Ovary (tissue), 9 donors: Measurements from ENCODE around the gene CD177. TPM values are rescaled to one million over a fixed set of nuclear protein-coding genes. Genes with fewer than 3 reads are reported as not detected.
"Not testable (repeated sequence)": the region's sequence is repeated elsewhere in the genome, so short reads cannot be mapped to it uniquely, and the experiment has no call there.

Source experiments
- DNase-seq, 5 donors: peaks; one replicate each; pipeline ENCODE4 v3.0.0-alpha.2; 2019 to 2020
- H3K27ac ChIP-seq, 2 donors: fragments of 200-600 bp; one replicate each; pipeline versions ENCODE4 v1.5.1 to v1.8.0; 2019 to 2022
- H3K27me3 ChIP-seq: fragments of 200-600 bp; one replicate; pipeline ENCODE4 v1.8.0; 2022
- H3K36me3 ChIP-seq: fragments of 200-600 bp; sonication (generic); one replicate; pipeline ENCODE4 v1.5.1; 2019
- H3K4me1 ChIP-seq: one replicate; pipeline ENCODE4 v1.8.1; 2013; ENCODE audit warnings: mild to moderate bottlenecking, moderate library complexity; ENCODE audit not compliant: insufficient read depth
- H3K4me3 ChIP-seq: fragments of 200-600 bp; sonication (generic); one replicate; pipeline ENCODE4 v1.5.1; 2017
- H3K9me3 ChIP-seq, 2 donors: fragments of 200-600 bp in 1 of 2; sonication (generic) in 1 of 2; one replicate each; pipeline versions ENCODE4 v1.5.1 to v1.8.1; 2013 to 2019; ENCODE audit warnings: mild to moderate bottlenecking in 1 of 2, moderate library complexity in 1 of 2
- EP300 ChIP-seq: sonication (generic); formaldehyde crosslinking; IDR thresholded peaks from one replicate; pipeline ENCODE4 v1.6.1; 2017; ENCODE audit warnings: antibody characterized with exemption
- POLR2A ChIP-seq: fragments of 450-650 bp; IDR thresholded peaks from one replicate; pipeline ENCODE4 v1.6.1; 2017; ENCODE audit warnings: antibody characterized with exemption, mild to moderate bottlenecking, moderate library complexity
- WGBS, 3 donors: extraction: QIAGEN DNeasy Blood & Tissue Kit in 1 of 3; methylation state at CpG; one replicate each; pipeline versions ENCODE4 v1.1.5 to v1.1.7; 2013 to 2017; 5-methylcytosine and 5-hydroxymethylcytosine counted together
- intact Hi-C, 4 donors: fragments of 100-400 bp; cut with DNase I; formaldehyde crosslinking; loops; one replicate each; pipeline versions ENCODE4 v1.11.0 to v1.15.1; 2022 to 2023
- polyA plus RNA-seq, 2 donors: library from polyadenylated mRNA; stranded (reverse); fragments of 200-250 nt in 1 of 2; fragments of 350-450 nt in 1 of 2; fragmentation: Illumina TruSeq in 1 of 2; extraction: RNeasy Lipid Tissue Mini Kit (QIAGEN cat#74804) in 1 of 2; gene quantifications; one replicate each; pipeline ENCODE4 v1.2.3, GENCODE V29; 2013 to 2014
- total RNA-seq, 7 donors: library from RNA; depleted of rRNA in 2 of 7; stranded (reverse); fragments of >200 nt in 2 of 7; fragmentation: NEBNext Ultra II Directional in 3 of 7; extraction: Animal tissue kit (Norgen Biotek cat#: 25700) in 3 of 7; gene quantifications; one replicate each; pipeline versions ENCODE4 v1.1.0 to v1.2.4, GENCODE V29; 2016 to 2023
- TF ChIP-seq, protein P1 (sequence below), 3 donors: fragments of 450-650 bp in 2 of 3; fragments of 200-600 bp in 1 of 3; IDR thresholded peaks; one replicate each; pipeline versions ENCODE4 v1.5.1 to v1.8.0; 2016 to 2022; ENCODE audit warnings: antibody characterized with exemption in 3 of 3, mild to moderate bottlenecking in 1 of 3
- donor health status: DM: no; HTN: no; CAD: no; lungs with moderate emphysema.
- donor health status: DM: no; HTN: no; CAD: no.
- donor health status: Bipolar disorder and iron deficiency.
- donor health status: DM: yes; HTN: yes; CAD: no.
- donor health status: DM: no; HTN: no; CAD: no.
- donor health status: DM: yes; HTN: yes; CAD: no.

CD177 gene
- total and polyA plus RNA-seq, 9 donors: 0.06 to 0.82 (median 0.18) TPM; not detected in 3

DNA sequence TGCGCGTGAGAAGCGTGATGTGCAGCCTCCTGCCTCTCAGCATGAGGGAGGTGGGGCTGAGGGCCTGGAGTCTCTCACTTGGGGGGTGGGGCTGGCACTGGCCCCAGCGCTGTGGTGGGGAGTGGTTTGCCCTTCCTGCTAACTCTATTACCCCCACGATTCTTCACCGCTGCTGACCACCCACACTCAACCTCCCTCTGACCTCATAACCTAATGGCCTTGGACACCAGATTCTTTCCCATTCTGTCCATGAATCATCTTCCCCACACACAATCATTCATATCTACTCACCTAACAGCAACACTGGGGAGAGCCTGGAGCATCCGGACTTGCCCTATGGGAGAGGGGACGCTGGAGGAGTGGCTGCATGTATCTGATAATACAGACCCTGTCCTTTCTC lies 8.7 kb downstream of the CD177 start:
- Histone ChIP-seq H3K27me3 (no peaks in the 10 kb centered on the region), H3K27ac (no peak overlapping the region), H3K9me3 (no peaks in the 10 kb centered on the region), H3K4me1 (no peaks in the 10 kb centered on the region), H3K4me3 (no peak overlapping the region), H3K36me3 (no peaks in the 10 kb centered on the region)
- WGBS, 3 donors: 1 to 5% (median 3%) methylated on average over 7 to 8 of the region's 8 CpGs
- TF ChIP-seq, protein P1, sequence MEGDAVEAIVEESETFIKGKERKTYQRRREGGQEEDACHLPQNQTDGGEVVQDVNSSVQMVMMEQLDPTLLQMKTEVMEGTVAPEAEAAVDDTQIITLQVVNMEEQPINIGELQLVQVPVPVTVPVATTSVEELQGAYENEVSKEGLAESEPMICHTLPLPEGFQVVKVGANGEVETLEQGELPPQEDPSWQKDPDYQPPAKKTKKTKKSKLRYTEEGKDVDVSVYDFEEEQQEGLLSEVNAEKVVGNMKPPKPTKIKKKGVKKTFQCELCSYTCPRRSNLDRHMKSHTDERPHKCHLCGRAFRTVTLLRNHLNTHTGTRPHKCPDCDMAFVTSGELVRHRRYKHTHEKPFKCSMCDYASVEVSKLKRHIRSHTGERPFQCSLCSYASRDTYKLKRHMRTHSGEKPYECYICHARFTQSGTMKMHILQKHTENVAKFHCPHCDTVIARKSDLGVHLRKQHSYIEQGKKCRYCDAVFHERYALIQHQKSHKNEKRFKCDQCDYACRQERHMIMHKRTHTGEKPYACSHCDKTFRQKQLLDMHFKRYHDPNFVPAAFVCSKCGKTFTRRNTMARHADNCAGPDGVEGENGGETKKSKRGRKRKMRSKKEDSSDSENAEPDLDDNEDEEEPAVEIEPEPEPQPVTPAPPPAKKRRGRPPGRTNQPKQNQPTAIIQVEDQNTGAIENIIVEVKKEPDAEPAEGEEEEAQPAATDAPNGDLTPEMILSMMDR (IDR thresholded peaks at IDR 0.05): no peak
- TF ChIP-seq POLR2A (no peak), EP300 (no peak)
- DNase-seq: no peak
- intact Hi-C loops: no loop called here

DNA sequence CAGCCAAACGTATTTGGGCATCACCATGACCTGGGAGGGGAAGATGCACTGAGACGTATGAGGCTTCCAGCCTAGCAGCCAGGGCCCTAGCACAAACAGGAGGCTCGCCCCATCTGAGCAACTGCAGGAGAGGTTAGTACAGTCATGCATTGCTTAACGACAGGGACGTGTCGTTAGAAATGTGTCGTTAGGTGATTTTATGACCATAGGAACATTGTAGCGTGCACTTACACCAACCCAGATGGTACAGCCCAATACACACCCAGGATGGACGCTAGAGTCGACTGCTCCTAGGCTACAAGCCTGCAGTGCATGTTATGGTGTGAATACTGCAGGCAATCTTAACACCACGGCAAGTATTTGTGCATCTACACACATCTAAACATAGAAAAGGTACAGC lies 9.3 kb downstream of the CD177 start:
- no peak for TF ChIP-seq POLR2A
- TF ChIP-seq, protein P1 (IDR thresholded peaks at IDR 0.05): no peak
- no peak for TF ChIP-seq EP300
- 27 to 44% (median 35%) methylated on average over 11 of the region's 11 CpGs for whole genome bisulfite sequencing, 3 donors
- H3K36me3 ChIP-seq: no peaks in the 10 kb centered on the region
- intact Hi-C loops: no loop called here
- H3K27me3 ChIP-seq: no peaks in the 10 kb centered on the region
- no peaks in the 10 kb centered on the region for H3K4me1 ChIP-seq
- no peak for DNase-seq
- H3K27ac ChIP-seq: no peak overlapping the region
- H3K4me3 ChIP-seq: no peak overlapping the region
- no peaks in the 10 kb centered on the region for H3K9me3 ChIP-seq

DNA sequence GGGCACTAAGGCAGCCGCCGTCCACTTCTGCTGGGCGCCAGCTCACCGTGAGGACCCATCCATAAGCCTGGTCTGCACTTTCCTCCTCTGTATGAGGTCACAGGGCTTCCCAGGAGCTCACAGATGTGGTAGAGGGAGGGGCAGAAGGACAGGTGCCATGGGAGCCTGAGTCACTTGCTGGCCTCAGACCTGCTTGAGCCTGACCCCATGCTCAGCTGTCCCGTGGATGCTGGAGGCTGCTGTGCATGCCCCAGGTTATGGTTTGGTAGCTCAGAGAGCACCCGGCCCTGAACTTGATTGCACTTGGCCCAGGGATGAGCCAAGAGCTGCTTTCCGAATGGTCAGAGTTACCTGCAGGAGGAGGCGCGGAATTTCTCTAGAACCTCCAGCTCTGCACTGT lies 12.2 kb downstream of the CD177 start:
- not testable (repeated sequence) for DNase-seq, H3K27ac ChIP-seq, H3K9me3 ChIP-seq, H3K4me1 ChIP-seq, H3K36me3 ChIP-seq, H3K27me3 ChIP-seq, H3K4me3 ChIP-seq
- 78 to 88% (median 87%) methylated on average over 5 to 6 of the region's 9 CpGs for WGBS, 3 donors
- intact Hi-C loops: loop anchor here in 1 of 4 donors (5.0 kb wide), 1 partner anchor 817 kb away; no protein-coding TSS in a partner anchor

DNA sequence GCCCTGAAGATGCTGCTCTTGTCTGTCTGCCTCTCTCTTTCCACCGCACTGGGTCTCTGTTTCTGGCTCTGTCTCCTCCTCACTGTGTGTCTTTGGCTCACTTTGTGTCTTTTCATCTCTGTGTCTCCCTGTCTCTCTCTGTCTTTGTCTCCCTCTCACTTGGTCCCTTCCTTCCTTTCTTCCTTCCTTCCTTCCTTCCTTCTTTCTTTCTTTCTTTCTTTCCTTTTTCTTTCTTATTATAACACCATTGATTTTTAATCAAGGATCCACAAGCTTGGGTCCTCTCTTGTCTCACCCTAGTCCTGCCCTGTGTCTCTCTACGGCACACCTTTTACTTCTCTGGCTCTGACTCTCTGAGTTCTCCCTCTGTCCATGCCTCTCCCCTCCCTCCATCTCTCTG lies 14.3 kb downstream of the CD177 start:
- Histone ChIP-seq H3K36me3 (no peaks in the 10 kb centered on the region), H3K27ac (no peak overlapping the region), H3K9me3 (no peaks in the 10 kb centered on the region), H3K4me1 (no peaks in the 10 kb centered on the region), H3K27me3 (no peaks in the 10 kb centered on the region), H3K4me3 (no peak overlapping the region)
- 67 to 85% (median 69%) methylated on average over 2 of the region's 2 CpGs for WGBS, 3 donors
- no peak for TF ChIP-seq POLR2A
- intact Hi-C loops: loop anchor here in 1 of 4 donors (5.0 kb wide), 1 partner anchor 814 kb away; no protein-coding TSS in a partner anchor
- DNase-seq: no peak

DNA sequence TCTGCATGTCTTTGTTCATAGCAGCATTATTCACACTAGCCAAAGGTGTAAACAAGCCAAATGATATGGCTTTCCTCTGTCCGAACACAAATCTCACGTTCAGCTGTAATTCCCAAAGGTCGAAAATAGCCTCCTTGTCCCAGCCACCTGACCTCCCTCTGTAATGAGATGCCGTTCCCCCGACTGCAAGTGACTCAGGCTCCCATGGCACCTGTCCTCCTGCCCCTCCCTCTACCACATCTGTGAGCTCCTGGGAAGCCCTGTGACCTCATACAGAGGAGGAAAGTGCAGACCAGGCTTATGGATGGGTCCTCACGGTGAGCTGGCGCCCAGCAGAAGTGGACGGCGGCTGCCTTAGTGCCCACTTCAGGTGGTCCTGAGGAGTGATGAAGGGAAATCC lies 15.4 kb downstream of the CD177 start:
- not testable (repeated sequence) for H3K4me3 ChIP-seq, H3K27ac ChIP-seq, H3K36me3 ChIP-seq, DNase-seq, H3K9me3 ChIP-seq, H3K4me1 ChIP-seq, H3K27me3 ChIP-seq
- WGBS, 3 donors: 46 to 63% (median 52%) methylated on average over 5 to 7 of the region's 9 CpGs
- intact Hi-C loops: loop anchor here in 1 of 4 donors (5.0 kb wide), 1 partner anchor 813 kb away; no protein-coding TSS in a partner anchor

DNA sequence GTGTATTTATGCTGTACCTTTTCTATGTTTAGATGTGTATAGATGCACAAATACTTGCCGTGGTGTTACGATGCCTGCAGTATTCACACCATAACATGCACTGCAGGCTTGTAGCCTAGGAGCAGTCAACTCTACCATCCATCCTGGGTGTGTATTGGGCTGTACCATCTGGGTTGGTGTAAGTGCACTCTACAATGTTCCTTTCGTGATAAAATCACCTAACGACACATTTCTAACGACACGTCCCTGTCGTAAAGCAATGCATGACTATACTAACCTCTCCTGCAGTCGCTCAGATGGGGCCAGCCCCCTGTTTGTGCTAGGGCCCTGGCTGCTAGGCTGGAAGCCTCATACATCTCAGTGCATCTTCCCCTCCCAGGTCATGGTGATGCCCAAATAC lies 18.4 kb downstream of the CD177 start:
- no peak for DNase-seq
- Histone ChIP-seq H3K9me3 (no peaks in the 10 kb centered on the region), H3K27me3 (no peaks in the 10 kb centered on the region), H3K27ac (no peak overlapping the region), H3K36me3 (no peaks in the 10 kb centered on the region), H3K4me1 (no peaks in the 10 kb centered on the region), H3K4me3 (no peak overlapping the region)
- 62 to 66% (median 66%) methylated on average over 8 of the region's 8 CpGs for WGBS, 3 donors
- TF ChIP-seq EP300 (no peak), POLR2A (no peak)
- TF ChIP-seq, protein P1 (IDR thresholded peaks at IDR 0.05): no peak
- intact Hi-C loops: no loop called here
